Activated T-helper 1 cell treated with Interleukin-2 at 50 U/mL for 16 hours (primary cell): ENCODE measurements around the gene PCIF1.
"Not testable (repeated sequence)": the region's sequence is repeated elsewhere in the genome, so short reads cannot be mapped to it uniquely, and the experiment has no call there.

Experiments
- DNase-seq: peaks from one replicate; pipeline ENCODE4 v3.0.0-alpha.2; 2020; ENCODE audit warnings: low read depth

Gene PCIF1

DNA sequence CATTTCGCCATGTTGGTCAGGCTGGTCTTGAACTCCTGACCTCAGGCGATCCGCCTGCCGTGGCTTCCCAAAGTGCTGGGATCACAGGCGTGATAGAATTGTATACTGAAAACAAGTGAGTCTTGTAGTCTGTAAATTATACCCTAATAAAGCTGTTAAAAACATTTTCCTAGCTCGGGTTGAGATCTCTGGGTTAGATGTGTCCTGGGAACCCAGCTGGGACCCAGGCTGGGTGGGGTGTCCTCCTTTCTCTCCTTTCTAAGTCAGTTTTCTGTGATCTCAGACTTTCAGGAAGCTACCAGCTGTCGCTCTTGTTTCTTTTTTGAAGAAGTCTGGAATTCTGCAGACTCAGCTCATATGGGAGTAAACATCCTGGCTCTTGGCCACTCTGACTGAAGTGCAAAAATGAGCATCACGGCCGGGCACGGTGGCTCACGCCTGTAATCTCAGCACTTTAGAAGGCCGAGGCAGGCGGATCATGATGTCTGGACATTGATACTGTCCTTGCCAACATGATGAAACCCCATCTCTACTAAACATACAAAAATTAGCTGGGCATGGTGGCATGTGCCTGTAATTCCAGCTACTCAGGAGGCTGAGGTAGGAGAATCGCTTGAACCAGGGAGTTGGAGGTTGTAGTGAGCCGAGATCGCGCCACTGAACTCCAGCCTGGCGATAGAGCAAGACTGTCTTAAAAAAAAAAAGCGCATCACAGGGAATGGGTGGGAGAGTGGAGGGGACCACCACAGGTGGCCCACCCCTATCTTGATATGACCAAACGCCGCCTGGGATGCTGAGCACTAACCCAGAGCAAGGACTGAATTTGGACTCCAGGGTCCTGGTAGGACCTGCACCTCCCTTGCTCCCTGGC is 9.9 kb upstream of the PCIF1 start:
- DNase-seq = no peak

DNA sequence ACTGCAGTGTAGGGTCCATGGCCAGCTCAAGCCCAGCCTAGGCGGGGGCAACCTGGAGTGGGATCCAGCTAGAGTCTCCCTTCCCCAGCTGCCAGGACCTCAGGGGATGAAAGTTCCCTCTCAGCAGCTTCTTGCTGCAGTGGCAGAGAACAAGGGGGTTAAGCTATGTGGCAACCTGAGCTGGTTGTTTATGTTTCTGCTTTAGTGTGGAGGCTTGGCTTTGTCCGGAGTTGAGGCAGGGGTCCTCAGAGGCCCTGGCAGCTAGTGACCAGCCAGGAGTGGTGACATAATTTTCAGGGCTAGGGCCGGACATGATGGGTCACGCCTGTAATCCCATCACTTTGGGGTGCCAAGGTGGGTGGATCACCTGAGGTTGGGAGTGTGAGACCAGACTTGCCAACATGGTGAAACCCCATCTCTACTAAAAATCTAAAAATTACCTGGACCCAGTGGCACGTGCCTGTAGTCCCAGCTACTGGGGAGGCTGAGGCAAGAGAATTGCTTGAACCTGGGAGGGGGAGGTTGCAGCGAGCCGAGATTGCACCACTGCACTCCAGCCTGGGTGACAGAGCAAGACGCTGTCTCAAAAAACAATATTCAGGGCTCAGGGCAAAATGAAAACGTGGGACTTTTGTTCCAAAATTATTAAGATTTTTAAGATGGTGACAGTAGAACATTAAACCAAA is 8.5 kb upstream of the PCIF1 start:
- DNase-seq = no peak

DNA sequence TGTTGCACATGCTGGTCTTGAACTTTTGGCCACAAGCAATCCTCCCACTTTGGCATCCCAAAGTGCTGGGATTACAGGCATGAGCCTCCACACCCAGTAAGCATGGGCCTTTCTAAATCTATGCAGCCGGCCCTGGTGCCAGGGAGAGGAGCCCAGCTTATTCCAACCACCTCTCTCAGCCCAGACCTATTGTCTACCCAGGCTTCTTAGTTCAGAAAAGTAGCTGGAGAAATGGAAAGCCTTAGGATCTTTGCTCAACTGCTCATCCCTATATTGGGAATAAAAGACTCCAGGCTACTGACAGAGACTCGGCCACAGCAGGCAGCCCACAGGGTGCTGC is 7.8 kb upstream of the PCIF1 start:
- no peak for DNase-seq

DNA sequence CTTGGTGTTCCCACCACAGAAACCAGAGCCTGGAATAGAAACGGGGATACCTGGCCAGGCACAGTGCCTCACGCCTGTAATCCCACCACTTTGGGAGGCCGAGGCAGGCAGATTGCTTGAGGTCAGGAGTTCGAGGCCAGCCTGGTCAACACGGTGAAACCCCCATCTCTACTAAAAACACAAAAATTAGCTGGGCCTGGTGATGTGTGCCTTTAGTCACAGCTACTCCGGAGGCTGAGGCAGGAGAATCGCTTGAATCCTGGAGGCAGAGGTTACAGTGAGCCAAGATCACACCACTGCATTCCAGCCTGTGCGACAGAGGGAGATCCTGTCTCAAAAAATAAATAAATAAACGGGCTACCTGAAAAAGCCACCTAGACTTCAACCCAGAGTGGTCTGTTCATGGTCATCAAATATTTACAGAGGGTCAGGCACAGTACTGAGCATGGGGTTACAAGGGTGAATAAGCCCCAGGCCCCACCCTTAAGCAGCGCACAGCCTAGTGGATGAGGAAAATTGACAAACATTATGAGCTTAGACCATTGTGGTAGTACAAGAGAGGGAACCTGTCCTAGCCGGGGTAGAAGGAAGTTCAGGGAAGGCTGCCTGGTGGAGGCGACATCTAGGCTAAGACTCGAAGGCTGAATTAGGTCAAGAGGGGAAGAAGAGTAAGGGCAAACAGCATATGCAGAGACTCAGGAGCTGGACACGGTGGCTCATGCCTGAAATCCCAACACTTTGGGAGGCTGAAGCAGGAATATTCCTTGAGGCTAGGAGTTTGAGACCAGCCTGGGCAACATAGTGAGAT is 7.2 kb upstream of the PCIF1 start:
- DNase-seq = no peak

DNA sequence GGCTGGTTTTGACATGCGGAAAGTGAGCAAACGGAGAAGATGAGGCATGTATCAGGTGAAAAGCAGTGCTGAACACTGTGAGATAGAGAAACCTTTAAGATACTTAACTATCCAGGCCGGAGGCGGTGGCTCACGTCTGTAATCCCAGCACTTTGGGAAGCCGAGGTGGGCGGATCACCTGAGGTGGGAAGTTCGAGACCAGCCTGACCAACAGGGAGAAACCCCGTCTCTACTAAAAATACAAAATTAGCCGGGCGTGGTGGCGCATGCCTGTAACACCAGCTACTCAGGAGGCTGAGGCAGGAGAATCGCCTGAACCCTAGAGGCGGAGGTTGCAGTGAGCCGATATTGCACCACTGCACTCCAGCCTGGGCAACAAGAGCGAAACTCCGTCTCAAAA is 2.8 kb upstream of the PCIF1 start:
- DNase-seq = not testable (repeated sequence)

DNA sequence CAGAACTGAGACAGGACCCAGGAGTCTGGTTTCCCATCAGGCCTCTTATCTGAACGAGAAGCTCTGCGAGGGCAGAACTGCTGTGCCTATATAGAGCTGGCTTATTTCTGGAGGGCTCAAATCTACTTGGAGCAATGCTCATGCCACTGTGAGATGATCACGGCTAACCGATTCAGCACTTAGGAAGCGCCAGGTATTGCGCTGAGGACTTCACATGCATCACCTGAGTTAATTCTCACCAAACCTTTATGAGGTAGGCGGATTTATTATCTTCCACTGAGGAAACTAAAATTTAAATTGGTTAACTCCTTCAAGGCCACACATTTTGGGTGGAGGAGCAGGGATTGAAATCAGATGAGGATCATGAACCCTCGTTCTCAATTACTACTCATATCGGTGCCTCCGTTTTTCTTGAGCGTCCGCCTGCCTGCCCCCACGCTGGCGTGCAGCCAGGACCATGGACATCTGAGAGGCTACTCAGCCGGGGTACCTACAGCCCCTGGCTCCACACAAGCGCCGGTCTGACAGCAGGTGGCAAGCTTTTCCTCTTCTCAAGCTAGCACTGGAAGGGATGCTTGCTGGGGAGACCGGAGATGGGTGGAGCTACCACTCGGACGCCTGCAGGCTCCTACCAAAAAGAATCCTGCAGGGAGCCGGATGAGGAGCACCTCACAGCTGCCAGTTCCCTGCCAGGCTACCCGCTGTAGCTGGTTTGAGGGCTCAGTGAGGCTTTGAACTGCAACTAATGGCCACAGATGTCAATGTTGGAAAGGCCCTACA is 1.0 kb upstream of the PCIF1 start:
- DNase-seq = peak; percentile 35

DNA sequence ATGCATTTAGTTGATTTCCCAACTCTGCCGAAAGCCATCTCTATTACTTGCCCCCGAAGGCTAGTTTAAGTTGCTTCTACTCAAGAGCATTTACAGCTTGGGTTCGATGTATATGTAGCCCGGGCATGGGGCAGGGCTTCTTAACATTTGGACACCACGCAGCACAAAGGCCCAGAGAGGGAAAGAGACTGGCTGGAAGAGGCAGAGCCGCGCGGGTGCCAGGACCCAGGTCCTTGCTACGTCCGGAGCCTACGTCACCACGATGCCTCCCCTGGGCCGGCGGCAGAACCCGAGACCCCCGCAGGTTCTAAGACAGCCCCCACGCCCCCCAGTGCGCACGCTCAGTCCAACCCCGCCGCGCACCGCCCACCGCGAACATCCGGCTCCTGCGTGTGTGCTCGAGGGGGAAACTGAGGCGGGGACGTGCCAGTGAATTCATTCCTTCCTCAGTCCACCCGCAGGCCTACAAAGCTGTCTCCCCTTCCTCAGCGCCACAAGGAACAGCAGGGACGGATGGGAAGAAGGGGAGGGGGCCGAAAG is 367 bp upstream of the PCIF1 start:
- DNase-seq = no peak

DNA sequence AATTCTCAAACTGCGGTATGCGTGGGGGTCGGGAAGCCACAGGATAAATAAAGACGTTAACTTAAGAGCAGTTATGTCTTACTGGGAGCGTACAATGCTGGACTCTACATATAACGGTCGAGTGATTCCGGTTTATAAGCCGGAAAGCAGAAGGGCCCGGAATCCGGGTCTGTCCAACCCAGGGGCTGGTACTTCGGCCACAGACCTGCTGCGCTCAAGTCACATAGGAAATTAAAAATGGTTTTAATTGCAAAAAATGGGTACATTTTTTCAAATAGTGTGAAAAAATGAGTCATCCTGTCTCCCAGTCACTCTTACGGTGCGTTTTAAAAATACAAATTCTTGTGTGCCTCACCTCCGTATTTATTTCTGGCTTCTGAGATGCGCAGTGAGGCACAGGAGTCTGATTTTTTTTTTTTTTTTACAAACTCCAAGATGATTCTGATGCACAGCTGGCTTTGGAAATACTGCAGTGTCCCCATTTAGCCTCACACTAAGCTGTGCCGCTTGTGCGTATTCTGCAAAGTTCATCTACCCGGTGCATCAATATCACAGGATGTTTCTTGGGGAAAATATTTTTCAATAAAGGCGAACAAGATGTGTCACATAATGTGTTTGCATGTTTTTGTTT is 1.0 kb downstream of the PCIF1 start:
- no peak for DNase-seq

DNA sequence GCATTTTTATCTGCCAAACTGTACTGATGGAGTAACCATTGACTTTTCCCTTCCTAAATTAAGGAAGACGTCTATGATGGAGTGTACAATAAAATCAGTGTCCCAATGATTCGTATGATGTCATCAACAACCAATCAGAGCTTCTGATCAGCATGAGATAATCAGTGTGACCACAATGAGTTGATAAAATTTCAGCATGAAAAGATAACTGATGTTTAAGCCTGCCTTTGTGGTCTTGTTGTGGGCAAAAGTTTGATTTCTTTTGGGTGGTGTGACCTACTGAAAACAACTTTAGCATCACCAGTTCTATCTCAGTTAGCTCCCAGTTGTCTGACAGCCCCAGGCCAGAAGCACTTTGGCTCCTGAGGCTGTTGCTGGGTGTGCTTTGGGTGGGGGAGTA is 3.3 kb downstream of the PCIF1 start:
- DNase-seq = no peak

DNA sequence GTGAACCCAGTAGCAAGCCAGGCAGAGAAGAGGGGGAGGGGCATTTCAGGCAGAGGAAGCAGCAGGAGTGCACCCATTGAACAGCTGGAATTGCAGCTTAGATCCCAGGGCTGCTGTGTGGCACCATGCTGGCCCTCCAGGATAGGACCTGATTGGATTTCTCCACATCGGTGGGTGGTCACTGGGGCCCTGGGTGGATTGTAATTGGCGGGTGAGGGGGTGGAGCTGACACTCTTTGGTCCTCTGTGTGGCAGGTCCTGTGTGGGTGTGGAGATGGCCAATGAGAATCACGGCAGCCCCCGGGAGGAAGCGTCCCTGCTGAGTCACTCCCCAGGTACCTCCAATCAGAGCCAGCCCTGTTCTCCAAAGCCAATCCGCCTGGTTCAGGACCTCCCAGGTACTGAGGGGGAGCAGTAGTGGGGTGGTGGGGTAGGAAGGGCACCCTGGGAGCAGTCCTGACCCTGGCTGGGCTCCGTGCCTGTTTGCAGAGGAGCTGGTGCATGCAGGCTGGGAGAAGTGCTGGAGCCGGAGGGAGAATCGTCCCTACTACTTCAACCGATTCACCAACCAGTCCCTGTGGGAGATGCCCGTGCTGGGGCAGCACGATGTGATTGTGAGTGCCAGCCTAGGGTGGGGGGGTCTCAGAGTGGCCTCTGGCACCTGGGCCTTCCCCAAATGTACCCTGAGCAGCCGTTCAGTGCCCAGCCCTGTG is 4.4 kb downstream of the PCIF1 start:
- DNase-seq = no peak

DNA sequence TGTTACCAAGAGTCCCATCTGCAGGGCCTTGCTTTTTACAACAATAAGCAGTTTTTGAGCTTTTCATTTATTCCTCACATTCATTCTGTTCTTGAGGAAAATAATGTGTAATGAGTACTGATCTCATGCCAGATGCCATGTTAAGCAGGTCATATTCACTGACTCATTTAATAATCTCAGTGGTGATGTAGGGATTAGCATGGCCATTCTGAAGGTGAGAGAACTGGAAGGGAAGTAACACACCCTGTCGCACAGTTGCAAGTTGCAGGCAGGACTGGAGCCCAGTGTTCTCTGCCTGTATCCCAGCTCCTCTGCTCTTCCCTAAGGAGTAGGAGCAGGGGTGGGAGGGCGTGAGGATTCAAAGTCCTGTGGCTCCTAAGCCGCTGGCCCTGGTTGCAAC is 5.6 kb downstream of the PCIF1 start:
- no peak for DNase-seq

DNA sequence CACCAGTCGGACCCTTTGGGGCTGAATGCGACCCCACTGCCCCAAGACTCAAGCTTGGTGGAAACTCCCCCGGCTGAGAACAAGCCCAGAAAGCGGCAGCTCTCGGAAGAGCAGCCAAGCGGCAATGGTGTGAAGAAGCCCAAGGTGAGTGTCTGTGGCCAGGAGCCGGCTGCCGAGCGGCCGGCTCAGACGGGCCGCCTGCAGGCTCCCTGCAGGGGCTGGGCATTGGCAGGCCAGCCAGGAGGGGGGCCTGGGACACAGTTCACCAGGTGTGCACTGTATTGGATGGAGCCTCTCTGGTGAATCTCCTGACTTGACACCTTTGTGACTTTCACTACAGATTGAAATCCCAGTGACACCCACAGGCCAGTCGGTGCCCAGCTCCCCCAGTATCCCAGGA is 6.0 kb downstream of the PCIF1 start:
- DNase-seq = no peak

DNA sequence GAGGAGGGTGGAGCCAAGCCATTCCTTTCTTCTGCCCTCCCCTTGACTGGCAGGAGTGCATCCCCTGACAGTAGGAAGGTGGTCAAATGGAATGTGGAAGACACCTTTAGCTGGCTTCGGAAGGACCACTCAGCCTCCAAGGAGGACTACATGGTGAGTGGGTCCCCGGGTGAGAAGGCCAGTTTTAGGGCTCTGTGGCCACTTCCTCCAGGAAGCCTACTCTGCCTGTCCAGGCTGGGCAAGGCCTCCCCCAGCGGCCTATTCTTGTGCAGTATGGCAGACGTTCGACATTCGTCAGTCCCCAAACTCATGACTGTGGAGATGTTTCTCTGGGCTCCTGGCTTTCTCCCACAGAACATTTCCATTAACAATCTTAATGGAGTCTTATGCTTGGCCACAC is 9.1 kb downstream of the PCIF1 start:
- DNase-seq = no peak

DNA sequence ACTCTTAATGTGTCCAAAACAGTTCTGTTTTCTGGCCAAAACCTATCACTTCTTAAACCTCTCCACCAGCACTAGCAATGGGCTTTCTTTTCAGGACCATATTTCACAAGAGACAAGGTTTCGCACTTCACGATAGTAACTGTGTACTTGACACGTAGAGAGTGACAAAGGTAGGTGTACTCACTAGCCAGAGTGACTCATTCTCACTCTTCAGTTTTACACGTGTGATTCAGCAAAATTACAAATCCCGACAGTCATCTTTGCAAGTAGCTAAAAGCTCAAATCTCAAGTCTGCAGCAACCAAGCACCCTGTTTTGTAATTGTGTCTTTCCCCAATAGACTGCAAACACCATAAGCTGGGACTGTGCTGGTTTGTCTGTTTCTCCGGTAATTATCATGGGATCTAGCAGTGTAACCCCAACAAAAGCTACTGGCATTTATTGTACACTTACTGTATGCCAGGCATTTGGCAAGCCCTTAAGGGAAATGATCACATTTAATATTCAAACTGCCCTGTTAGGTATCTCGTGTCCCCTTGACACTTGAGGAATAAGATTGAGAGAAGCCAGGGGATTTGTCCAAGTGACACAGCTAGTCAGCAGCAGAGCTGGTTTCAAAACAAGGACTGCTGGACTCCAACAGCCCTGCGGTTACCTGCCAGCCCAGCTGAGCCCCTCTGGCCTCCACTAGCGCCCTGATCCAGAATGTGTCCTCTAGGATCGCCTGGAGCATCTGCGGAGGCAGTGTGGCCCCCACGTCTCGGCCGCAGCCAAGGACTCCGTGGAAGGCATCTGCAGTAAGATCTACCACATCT is 9.9 kb downstream of the PCIF1 start:
- DNase-seq = no peak

DNA sequence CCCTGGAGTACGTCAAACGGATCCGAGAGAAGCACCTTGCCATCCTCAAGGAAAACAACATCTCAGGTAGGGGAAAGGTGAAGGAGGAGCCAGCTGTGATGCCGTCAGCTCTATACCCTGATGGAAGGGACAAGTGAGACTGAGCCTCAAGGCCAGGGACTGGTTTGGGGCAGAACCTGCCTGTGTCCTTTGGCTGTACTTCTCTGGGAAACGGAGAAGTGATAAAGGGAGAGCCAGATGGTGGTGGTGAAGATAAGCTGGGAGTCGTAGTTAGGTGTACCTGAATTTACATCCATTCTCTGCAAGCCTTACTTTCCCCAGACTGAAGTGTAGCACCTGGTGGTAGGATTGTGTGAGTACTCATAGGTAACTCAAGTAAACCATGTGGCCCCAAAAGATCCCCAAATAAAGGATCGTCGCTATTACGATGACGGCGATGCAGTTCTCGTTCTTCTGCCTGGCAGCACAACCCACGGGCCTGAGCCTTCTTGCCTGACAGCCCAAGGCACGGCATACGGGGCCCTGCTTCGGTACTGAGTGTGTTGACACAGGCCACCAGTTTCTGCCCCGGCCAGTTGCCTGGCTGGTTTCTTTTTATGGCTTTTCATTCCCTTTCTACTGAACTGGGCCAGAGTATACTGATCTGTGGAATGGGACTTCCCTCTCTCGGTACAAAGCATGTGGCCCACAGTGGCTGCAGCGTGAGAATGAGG is 10.6 kb downstream of the PCIF1 start:
- no peak for DNase-seq

DNA sequence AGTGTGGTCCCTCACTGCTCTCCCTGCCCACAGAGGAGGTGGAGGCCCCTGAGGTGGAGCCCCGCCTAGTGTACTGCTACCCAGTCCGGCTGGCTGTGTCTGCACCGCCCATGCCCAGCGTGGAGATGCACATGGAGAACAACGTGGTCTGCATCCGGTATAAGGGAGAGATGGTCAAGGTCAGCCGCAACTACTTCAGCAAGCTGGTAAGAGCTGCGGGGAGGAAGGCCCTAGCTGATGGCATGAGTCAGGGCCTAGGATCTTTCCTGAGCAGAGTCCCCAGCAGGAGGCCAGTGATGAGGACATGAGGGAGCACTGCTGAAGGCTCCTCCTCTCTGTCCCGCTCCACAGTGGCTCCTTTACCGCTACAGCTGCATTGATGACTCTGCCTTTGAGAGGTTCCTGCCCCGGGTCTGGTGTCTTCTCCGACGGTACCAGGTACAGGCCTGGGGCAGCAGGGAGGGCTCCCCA is 11.2 kb downstream of the PCIF1 start:
- DNase-seq = no peak

DNA sequence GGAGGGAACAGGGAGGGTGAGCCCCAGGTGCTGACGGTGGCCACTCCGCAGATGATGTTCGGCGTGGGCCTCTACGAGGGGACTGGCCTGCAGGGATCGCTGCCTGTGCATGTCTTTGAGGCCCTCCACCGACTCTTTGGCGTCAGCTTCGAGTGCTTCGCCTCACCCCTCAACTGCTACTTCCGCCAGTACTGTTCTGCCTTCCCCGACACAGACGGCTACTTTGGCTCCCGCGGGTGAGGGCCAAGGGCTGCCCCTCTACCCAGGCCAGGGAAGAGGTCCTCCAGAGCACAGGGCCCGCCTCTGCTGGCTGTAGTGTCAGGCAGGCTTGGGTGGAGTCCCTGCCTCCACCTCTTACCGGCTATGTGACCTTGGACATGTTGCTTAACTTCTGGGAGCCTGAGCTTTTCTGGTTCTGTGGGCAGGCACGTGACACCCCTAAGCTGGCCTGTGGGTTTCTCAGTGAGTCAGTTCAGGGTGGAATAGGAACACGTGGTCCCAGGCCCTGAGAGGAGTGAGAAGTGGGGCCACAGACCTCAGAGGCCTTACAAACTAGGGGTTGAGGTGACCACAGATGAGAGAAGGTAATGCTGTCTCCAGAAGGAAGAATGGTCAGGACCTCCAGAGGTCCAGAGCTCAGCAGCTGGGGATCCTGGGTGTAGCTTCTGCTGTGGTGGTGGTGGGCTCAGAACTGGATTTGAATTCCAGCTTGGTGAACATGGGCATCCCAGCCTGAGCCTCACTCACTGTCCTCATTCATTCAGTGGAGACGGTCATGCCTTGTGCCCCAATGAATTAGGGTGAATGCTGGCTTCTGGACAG is 11.9 kb downstream of the PCIF1 start:
- no peak for DNase-seq
